Stimulated activated naive CD4-positive, alpha-beta T cell treated with Interleukin-2 at 50 U/mL for 16 hours (primary cell): Measurements from ENCODE around the gene WWTR1.

Experiments used
- DNase-seq: peaks from one replicate; lab custom pipeline; 2025; lab: John Stamatoyannopoulos, UW

Gene WWTR1

DNA sequence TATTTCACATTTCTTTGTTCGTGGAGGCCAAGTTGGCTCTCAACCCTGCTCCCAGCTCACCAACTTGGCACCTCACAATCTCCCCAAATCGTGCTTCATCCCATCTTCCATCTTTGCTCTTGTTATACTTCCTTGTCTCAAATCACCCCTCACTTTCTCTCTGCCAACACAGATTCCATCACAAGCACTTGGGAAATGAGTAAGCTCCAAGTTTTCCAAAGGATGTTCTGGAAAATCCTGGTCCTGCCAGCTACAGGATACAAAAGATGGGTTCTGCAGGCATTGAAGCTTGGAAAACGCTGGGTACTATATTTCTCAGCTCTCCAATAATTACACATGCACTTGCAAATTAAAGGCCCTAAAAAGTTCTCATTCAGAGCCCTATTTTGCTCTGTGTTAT, 187.4 kb downstream of the WWTR1 start:
- DNase-seq, result no peak

DNA sequence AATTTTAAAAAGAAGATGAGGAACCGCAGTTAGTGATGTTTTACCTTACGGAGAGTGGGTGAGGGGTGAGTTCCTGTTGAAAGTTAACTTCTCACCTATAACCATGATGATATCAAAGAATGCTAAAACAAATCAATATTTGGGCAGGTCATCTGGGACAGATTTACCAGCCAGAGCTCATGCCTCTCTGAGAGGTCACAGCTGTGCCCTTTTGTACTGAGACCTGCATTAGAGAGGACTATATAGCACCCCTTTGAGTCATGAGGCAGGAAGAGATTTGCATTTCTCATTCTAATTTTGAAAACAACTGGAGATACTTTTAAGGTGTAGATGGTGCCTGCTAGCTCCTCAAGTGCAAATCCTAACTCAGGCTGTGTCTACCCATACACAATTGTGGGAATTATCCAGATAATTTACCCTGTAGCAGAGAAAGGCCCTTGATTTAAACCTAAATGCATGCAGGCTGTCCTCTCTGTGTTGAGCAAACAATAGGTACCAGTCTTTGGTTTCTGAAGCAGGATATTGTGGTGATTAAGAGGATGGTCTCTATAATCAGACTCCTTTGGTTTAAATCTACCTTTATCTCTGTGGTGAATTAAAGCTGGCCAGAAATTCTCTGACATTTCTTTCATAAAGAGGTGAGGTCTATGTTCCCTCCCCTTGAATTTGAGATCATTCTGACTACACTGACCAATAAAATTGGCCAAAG, 189.2 kb downstream of the WWTR1 start:
- no peak for DNase-seq
